GM18951 (cell line): ENCODE results near the gene PEAK1.

Source experiments
- POLR2A ChIP-seq: IDR thresholded peaks from 4 replicates; pipeline ENCODE4 v1.6.1; 2011; ENCODE audit warnings: mild to moderate bottlenecking; ENCODE audit not compliant: insufficient read length, insufficient read depth; ENCODE audit errors: extremely low read depth
- in situ Hi-C: fragments of 300-500 bp; cut with MboI; formaldehyde crosslinking; loops from one replicate; pipeline ENCODE4 v1.12.0; 2022; ENCODE audit warnings: low sequenced_read_pairs, mixed read lengths, inconsistent platforms; ENCODE audit not compliant: unreplicated experiment

PEAK1 gene

DNA sequence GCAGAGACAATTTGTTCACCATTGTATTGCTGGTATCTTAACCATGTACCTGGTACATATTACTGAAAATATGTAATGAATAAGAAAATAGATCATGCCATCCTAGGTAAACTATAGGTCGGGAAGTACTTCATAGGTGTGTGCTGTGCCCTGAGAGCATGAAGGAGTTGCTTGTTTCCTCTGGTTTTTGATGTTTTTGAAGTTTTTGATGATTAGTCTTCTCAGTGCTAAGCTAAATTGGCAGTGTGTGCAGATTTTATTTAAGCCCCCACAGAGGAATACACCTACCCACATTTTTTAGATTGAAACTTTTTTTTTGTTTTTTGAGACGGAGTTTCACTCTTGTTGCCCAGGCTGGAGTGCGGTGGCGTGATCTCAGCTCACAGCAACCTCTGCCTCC lies 17.4 kb upstream of the PEAK1 start:
- in situ Hi-C loops: no loop called here
- TF ChIP-seq POLR2A: no peak

- in situ Hi-C loops: no loop called here
- TF ChIP-seq POLR2A: no peak
These were observed 16.9 kb upstream of the PEAK1 start for GRCh38 chr15:77436822-77437221.

- in situ Hi-C loops: no loop called here
- no peak for TF ChIP-seq POLR2A
These were observed 10.7 kb upstream of the PEAK1 start for GRCh38 chr15:77430652-77431051.

DNA sequence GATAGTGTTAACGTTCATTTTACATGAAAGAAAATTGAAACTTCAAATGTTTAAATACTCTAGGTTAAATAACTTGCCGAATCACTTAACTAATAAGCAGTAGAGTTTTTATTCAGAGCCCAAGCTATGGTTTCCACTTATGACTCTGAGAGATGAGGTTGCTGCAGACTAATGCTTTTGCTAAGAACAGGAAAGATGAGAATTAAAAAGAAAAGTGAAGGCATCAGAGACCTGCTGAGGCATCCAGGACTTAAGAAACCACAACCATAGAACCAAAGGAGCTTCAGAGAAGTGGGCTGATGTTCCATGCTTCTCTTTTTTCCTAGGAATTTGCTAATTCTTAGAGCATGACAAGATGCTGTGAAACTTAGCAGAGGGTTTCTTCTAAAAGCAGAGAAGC lies 10.3 kb upstream of the PEAK1 start:
- in situ Hi-C loops: no loop called here
- TF ChIP-seq POLR2A: no peak

GRCh38 chr15:77426871-77427270 lies 7.0 kb upstream of the PEAK1 start:
- in situ Hi-C loops: no loop called here
- TF ChIP-seq POLR2A: no peak

GRCh38 chr15:77426377-77426776 lies 6.5 kb upstream of the PEAK1 start:
- in situ Hi-C loops: no loop called here
- TF ChIP-seq POLR2A: no peak

DNA sequence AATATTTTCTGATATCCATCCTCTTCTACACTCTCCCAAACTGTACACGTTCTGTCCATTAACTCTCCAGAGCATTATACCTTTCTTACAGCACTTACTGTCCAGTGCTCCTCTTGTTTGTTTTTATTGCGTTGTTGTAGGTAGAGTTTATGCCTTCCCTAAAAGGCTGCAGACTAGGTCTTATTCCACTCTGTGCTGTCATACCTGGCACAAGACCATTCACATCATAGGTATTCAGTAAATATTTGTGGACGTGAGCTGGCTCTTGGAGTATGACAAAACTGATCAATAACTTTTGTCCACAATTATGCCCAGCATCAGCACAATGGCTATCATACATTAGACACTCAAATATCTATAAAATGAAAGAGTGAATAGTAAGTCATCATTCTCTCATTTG lies 5.2 kb upstream of the PEAK1 start:
- in situ Hi-C loops: no loop called here

DNA sequence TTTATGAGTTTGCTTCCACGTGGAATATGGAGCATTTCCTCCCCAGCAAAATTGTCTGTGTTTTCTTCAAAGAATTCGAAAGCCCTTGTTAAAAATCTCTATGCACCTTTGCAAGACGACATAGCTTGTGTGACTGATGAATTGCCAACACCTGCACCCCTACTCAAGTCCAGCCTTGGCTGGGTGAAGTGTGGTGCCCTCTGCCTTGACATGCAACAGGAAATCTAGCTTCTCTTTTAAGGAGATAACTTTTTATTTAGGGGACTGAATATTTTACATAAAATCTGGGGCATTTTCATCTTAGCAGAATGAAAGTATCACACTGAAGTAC lies 1.4 kb upstream of the PEAK1 start:
- in situ Hi-C loops: no loop called here

More for the DNA sequence above, 5.2 kb upstream of the PEAK1 start:
- no peak for TF ChIP-seq POLR2A

DNA sequence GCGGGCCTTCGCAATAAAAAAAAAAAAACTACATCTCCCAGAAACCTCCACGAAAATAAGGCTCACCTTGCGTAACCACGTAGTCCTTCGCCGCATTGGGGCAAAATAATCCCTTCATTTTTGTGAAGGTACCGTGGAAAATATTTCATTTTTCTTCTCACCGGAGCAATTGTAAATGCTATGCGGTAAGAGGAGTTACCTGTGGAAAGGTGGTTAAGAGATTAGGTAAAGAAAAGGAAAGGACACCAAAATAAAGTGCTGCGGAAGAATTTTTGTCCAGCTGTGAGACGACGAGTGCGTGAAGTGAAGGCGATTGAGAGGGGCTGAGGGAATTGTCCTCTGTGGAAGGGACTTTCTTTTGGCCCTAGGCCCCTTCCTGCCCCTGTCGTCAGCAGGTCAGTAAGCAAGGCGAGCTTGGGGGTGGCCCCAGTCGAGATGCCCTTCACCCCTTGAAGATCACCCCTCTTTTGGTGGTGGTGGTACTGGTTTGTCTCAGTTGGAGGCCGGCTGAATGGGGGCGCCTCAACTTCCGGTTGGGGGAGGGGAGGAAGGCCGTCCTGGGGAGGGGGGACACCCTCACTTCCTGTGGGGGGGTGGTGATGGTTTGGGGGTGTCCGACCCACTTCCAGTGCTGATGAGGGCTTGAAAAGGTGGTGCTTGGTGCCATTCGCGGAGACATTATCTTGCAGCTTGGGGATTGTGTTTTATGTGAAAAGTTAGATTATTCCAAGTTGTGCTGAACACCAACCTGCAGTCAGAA lies 886 bp upstream of the PEAK1 start, which contains the start of gene HMG20A:
Gene HMG20A, plus strand, starts transcription at position 279 of the 760 bp plus-strand sequence. CDS start 37,520 bp downstream, outside the sequence.
- peak; percentile 61 for TF ChIP-seq POLR2A
- in situ Hi-C loops: no loop called here

More for the DNA sequence above, 1.4 kb upstream of the PEAK1 start:
- no peak for TF ChIP-seq POLR2A

DNA sequence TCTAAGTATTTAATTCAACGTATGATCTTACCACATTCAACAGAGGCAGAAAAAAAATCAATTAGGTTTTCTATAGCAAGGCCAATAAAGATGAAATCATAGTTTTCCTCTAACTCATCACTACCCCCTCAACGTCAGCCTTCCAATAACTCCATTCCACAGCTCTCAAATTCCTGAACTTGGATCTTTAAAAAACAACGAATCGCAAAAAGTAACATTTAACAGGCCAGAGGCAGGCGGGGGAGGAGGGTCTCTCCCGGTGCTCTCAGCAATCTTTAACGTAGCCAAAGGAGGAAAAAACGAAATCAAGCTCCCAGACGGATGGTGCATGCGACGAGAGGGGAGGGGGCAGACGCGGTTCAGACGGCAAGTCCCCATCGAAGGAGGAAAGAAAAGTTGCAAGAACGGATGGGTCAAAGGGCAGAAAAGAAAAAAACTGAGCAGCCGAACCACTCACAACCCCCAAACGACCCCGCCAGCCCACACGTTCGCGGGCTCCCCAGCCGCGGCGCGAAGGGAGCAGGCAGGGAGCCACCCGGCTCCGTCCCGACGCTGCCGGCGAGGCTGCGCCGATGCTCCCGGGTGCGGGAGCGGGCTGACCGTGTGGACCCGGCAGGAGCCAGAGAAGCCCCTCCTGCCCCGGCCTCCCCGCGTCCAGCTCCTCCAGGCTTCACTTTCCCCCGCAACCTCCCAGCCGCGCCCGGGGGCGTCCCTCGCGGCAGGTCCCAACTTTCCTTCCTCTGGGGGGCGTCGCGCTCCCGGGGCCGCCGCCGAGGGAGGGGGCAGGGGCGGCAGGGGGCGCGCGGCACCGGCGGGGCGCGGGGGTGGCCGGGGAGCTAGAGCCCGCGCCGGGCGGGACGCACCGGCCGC lies 703 bp downstream of the PEAK1 start:
- TF ChIP-seq POLR2A: no peak
- in situ Hi-C loops: no loop called here

GRCh38 chr15:77418391-77418965 lies 1.4 kb downstream of the PEAK1 start:
- in situ Hi-C loops: no loop called here
- no peak for TF ChIP-seq POLR2A

GRCh38 chr15:77417602-77418001 lies 2.3 kb downstream of the PEAK1 start:
- TF ChIP-seq POLR2A: no peak
- in situ Hi-C loops: no loop called here

DNA sequence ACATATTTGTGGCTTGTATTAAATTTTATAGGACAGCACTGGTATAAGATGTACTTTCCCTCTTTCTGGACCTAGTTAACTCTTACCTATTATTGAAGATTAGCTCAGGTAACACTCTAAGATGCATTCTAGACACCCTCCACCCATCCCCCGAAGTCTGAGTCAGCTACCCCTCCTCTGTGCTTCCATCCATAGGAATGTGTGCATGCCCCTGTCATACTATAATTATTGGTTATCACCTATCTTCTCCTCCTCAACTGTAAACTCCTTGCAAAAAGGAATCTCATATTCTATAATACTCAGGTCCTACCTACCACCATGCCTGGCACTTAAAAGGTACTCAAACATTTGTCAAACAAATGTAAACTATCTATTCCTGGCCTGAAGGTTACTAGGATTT lies 3.0 kb downstream of the PEAK1 start:
- in situ Hi-C loops: no loop called here
- no peak for TF ChIP-seq POLR2A

GRCh38 chr15:77416148-77416455 lies 3.8 kb downstream of the PEAK1 start:
- in situ Hi-C loops: no loop called here

More at GRCh38 chr15:77416148-77416455, 3.8 kb downstream of the PEAK1 start:
- TF ChIP-seq POLR2A: no peak
